Spleen (tissue), 11 donors: Measurements from ENCODE around the gene NKAIN2. TPM values are rescaled to one million over a fixed set of nuclear protein-coding genes. Genes with fewer than 3 reads are reported as not detected.

ENCODE experiments used
- DNase-seq: peaks from one replicate; pipeline ENCODE4 v3.0.0-alpha.2; 2020
- H3K27ac ChIP-seq, 8 donors: fragments of 200-600 bp; sonication (generic) in 7 of 8; 1 replicate in 4 of 8; 2 replicates in 4 of 8; pipeline versions ENCODE4 v1.5.0 to v1.8.0; 2016 to 2021; ENCODE audit warnings: inconsistent platforms in 4 of 8, mild to moderate bottlenecking in 4 of 8, moderate library complexity in 1 of 8
- H3K27me3 ChIP-seq, 7 donors: fragments of 200-600 bp; sonication (generic) in 6 of 7; replicated peaks in 1 of 7; 1 replicate in 4 of 7; 2 replicates in 3 of 7; pipeline versions ENCODE4 v1.5.0 to v1.8.0; 2016 to 2021; ENCODE audit warnings: inconsistent platforms in 3 of 7, mild to moderate bottlenecking in 1 of 7
- H3K36me3 ChIP-seq, 6 donors: fragments of 200-600 bp; sonication (generic) in 5 of 6; 1 replicate in 4 of 6; 2 replicates in 2 of 6; pipeline versions ENCODE4 v1.5.0 to v1.8.0; 2016 to 2021; ENCODE audit warnings: inconsistent platforms in 2 of 6
- H3K4me1 ChIP-seq, 6 donors: fragments of 200-600 bp; sonication (generic) in 5 of 6; 1 replicate in 3 of 6; 2 replicates in 3 of 6; pipeline versions ENCODE4 v1.5.0 to v1.8.0; 2016 to 2021; ENCODE audit warnings: inconsistent platforms in 3 of 6
- H3K4me3 ChIP-seq, 8 donors: fragments of 200-600 bp; sonication (generic) in 7 of 8; 1 replicate in 4 of 8; 2 replicates in 4 of 8; pipeline versions ENCODE4 v1.5.0 to v1.8.0; 2016 to 2021; ENCODE audit warnings: inconsistent platforms in 4 of 8, mild to moderate bottlenecking in 4 of 8, moderate library complexity in 2 of 8
- H3K9me3 ChIP-seq, 8 donors: fragments of 200-600 bp; sonication (generic) in 7 of 8; 1 replicate in 4 of 8; 2 replicates in 4 of 8; pipeline versions ENCODE4 v1.5.0 to v1.8.0; 2016 to 2021; ENCODE audit warnings: inconsistent platforms in 4 of 8
- POLR2A ChIP-seq, 3 donors: fragments of 450-650 bp; IDR thresholded peaks; one replicate each; pipeline ENCODE4 v1.5.1; 2017; ENCODE audit warnings: antibody characterized with exemption in 3 of 3, mild to moderate bottlenecking in 1 of 3
- POLR2AphosphoS5 ChIP-seq, 3 donors: sonication (generic); formaldehyde crosslinking; IDR thresholded peaks; one replicate each; pipeline ENCODE4 v1.5.1; 2017; ENCODE audit warnings: antibody characterized with exemption in 3 of 3
- WGBS, 5 donors: extraction: QIAGEN DNeasy Blood & Tissue Kit in 3 of 5; methylation state at CpG; one replicate each; pipeline versions ENCODE4 v1.1.5 to v1.1.7; 2013 to 2018; 5-methylcytosine and 5-hydroxymethylcytosine counted together
- intact Hi-C: fragments of 100-400 bp; cut with DNase I; formaldehyde crosslinking; loops from one replicate; pipeline ENCODE4 v1.15.0; 2023; ENCODE audit warnings: low total_unique reads
- polyA plus RNA-seq, 3 donors: library from polyadenylated mRNA; stranded (reverse); fragments of 200-250 nt; gene quantifications; one replicate each; pipeline ENCODE4 v1.2.1, GENCODE V29; 2013
- total RNA-seq, 7 donors: library from RNA; depleted of rRNA in 3 of 7; stranded (reverse); fragments of >200 nt in 3 of 7; fragmentation: NEBNext Ultra II Directional in 4 of 7; extraction: Animal tissue kit (Norgen Biotek cat#: 25700) in 4 of 7; gene quantifications; one replicate each; pipeline versions ENCODE4 v1.1.0 to v1.2.1, GENCODE V29; 2016 to 2021
- TF ChIP-seq, protein P1 (sequence below), 11 experiments: fragments of 200-600 bp in 7 of 11; fragments of 450-650 bp in 4 of 11; sonication (generic) in 4 of 11; IDR thresholded peaks in 8 of 11; conservative IDR thresholded peaks in 3 of 11; 1 replicate in 7 of 11; 2 replicates in 4 of 11; pipeline versions ENCODE4 v1.4.0 to v1.8.0; 2016 to 2021; ENCODE audit warnings: antibody characterized with exemption in 11 of 11, inconsistent platforms in 4 of 11, mild to moderate bottlenecking in 1 of 11
- donor health status: healthy with polysubstance abuse.
- donor health status: DM: no; HTN: no; CAD: no; lungs with moderate emphysema.
- donor health status: DM: no; HTN: no; CAD: no.
- donor health status: Bipolar disorder and iron deficiency.
- donor health status: healthy.
- donor health status: DM: no; HTN: no; CAD: no.
- donor health status: DM: yes; HTN: yes; CAD: no.

NKAIN2 gene
- total and polyA plus RNA-seq, 10 donors: 0.13 to 0.51 (median 0.18) TPM; not detected in 4

DNA sequence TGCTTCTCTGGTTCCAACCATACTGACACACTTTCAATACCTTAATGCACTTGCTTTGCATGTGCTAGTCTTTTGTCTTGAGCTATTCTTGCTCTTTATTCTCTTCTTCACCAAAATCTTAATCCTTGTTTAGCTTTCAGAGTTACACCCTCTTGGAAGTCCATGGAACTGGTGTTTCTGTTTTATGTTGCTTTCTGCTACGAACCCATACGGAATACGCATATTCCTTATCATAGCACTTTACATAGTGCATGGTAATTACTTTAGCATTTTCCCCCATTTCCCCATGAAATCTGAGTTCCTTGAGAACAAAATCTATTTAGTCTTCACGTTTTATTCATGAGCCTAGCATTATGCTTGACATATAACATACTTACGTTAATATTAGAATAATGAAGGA, 270.9 kb downstream of the NKAIN2 start:
- Histone ChIP-seq H3K36me3 (no peaks in the 10 kb centered on the region), H3K27me3 (no peaks in the 10 kb centered on the region), H3K27ac (no peak overlapping the region), H3K9me3 (no peaks in the 10 kb centered on the region), H3K4me1 (no peaks in the 10 kb centered on the region), H3K4me3 (no peak overlapping the region)
- no peak for DNase-seq
- TF ChIP-seq POLR2AphosphoS5 (IDR thresholded peaks at IDR 0.05) (no peak), POLR2A (IDR thresholded peaks at IDR 0.05) (no peak)
- TF ChIP-seq, protein P1, sequence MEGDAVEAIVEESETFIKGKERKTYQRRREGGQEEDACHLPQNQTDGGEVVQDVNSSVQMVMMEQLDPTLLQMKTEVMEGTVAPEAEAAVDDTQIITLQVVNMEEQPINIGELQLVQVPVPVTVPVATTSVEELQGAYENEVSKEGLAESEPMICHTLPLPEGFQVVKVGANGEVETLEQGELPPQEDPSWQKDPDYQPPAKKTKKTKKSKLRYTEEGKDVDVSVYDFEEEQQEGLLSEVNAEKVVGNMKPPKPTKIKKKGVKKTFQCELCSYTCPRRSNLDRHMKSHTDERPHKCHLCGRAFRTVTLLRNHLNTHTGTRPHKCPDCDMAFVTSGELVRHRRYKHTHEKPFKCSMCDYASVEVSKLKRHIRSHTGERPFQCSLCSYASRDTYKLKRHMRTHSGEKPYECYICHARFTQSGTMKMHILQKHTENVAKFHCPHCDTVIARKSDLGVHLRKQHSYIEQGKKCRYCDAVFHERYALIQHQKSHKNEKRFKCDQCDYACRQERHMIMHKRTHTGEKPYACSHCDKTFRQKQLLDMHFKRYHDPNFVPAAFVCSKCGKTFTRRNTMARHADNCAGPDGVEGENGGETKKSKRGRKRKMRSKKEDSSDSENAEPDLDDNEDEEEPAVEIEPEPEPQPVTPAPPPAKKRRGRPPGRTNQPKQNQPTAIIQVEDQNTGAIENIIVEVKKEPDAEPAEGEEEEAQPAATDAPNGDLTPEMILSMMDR (IDR thresholded peaks at IDR 0.05 in 8 of 11, conservative IDR thresholded peaks at IDR 0.05 in 3 of 11): no peak
- WGBS, 5 donors: 78 to 92% (median 92%) methylated on average over 5 of the region's 5 CpGs
- intact Hi-C loops: no loop called here

DNA sequence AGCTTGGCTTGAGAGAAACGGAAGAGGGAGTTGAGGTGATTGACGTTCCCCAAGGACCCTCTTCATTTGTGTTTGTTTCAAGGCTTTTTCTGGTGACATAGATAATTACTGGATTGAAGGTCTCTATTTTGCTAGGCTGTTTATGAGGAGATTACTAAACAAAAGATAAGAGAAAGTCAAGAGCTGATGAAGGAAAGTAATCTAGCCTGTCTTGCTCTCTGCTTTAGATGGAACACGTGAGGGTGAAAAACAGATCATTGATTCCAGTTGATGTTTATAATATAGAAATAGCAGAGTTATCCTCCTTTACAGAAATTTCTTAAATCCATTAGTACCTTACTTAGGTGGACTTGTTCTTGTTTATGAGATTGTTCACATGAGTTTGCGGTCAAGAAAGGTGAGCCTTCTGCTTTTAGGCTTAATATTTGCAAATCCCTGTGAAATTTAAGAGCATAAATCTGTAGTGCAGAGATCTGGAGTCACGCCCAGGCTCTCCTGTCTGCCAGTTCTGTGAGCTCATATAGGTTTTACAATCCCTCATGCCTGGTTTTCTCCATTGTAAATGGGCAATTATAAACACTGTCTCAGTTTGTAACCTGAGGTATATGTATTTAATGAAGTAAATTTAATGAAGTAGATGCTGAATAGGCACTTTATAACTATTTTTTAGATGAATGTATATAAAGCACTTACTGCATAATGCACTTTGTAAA, 272.8 kb downstream of the NKAIN2 start:
- Histone ChIP-seq H3K4me3 (no peak overlapping the region), H3K4me1 (no peaks in the 10 kb centered on the region), H3K27me3 (no peaks in the 10 kb centered on the region), H3K36me3 (no peaks in the 10 kb centered on the region), H3K27ac (no peak overlapping the region), H3K9me3 (no peaks in the 10 kb centered on the region)
- TF ChIP-seq, protein P1 (IDR thresholded peaks at IDR 0.05 in 8 of 11, conservative IDR thresholded peaks at IDR 0.05 in 3 of 11): no peak
- TF ChIP-seq POLR2A (IDR thresholded peaks at IDR 0.05): no peak
- TF ChIP-seq POLR2AphosphoS5 (IDR thresholded peaks at IDR 0.05): no peak
- intact Hi-C loops: no loop called here
- WGBS, 5 donors: 56 to 77% (median 68%) methylated on average over 5 of the region's 5 CpGs
- DNase-seq: no peak

DNA sequence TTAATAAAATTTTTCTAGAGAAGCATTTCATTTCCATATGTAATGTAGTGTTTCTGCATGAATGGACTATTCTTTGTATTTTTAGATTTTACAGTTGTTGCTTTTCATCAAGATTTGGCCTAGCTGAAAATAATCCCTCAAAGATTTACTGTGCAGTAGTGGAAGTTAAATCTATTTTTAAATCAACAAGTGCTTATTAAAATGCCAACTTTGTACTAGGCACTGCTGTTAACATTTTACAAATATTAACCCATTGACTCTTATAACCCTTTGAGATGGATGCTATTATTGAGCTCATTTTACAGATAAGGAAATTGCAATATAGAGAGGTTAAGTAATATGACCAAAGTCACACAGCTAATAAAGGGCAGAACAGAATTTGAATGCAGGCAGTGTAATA, 274.5 kb downstream of the NKAIN2 start:
- Histone ChIP-seq H3K4me3 (no peak overlapping the region), H3K36me3 (no peaks in the 10 kb centered on the region), H3K9me3 (no peaks in the 10 kb centered on the region), H3K4me1 (no peaks in the 10 kb centered on the region), H3K27me3 (no peaks in the 10 kb centered on the region), H3K27ac (no peak overlapping the region)
- DNase-seq: no peak
- TF ChIP-seq, protein P1 (IDR thresholded peaks at IDR 0.05 in 8 of 11, conservative IDR thresholded peaks at IDR 0.05 in 3 of 11): no peak
- TF ChIP-seq POLR2AphosphoS5 (IDR thresholded peaks at IDR 0.05) (no peak), POLR2A (IDR thresholded peaks at IDR 0.05) (no peak)
- intact Hi-C loops: no loop called here

DNA sequence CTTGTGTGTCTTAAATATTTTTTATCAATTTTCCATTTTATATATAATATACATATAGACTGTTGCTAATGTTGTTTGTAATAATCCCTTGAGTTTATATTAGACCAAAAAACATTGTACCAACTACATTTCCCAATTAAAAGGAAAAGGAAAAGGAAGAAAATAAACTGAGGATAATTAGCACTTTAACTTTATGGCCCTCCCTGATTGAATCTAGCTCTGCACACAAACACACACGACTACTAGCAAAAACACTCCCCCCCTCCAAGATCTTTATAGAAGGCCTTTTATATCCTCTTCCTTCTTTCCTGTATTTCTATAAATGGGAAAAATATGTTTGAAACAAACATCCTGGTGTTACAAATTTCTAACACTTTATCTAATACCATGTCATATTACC, 276.8 kb downstream of the NKAIN2 start:
- intact Hi-C loops: no loop called here
- H3K4me3 ChIP-seq: no peak overlapping the region

More for the DNA sequence above, 276.8 kb downstream of the NKAIN2 start:
- Histone ChIP-seq H3K4me1 (no peaks in the 10 kb centered on the region), H3K9me3 (no peaks in the 10 kb centered on the region), H3K27ac (no peak overlapping the region), H3K36me3 (no peaks in the 10 kb centered on the region), H3K27me3 (no peaks in the 10 kb centered on the region)
- TF ChIP-seq POLR2AphosphoS5 (IDR thresholded peaks at IDR 0.05): no peak
- no peak for TF ChIP-seq POLR2A (IDR thresholded peaks at IDR 0.05)
- TF ChIP-seq, protein P1 (IDR thresholded peaks at IDR 0.05 in 8 of 11, conservative IDR thresholded peaks at IDR 0.05 in 3 of 11): no peak
- DNase-seq: no peak
- WGBS, 5 donors: 33 to 72% (median 54%) methylated on average over 1 of the region's 1 CpG
